ENCODE results near the gene ASCL1.

Gene ASCL1

GRCh38 chr12:102957339-102958050 lies at the start of gene ASCL1:
Gene ASCL1, plus strand, starts transcription at chr12:102957674. Its CDS starts 571 bp downstream, at chr12:102958245.
- no peak for DNase-seq

GRCh38 chr12:102907918-102908317 lies 49.6 kb upstream of the ASCL1 start:
- no peak for DNase-seq

GRCh38 chr12:102910137-102910536 lies 47.3 kb upstream of the ASCL1 start:
- DNase-seq, result no peak

GRCh38 chr12:102910792-102911191 lies 46.7 kb upstream of the ASCL1 start:
- no peak for DNase-seq

GRCh38 chr12:102911320-102911719 lies 46.2 kb upstream of the ASCL1 start:
- DNase-seq, result no peak

GRCh38 chr12:102912258-102912657 lies 45.2 kb upstream of the ASCL1 start:
- DNase-seq, result no peak

GRCh38 chr12:102913453-102914226 lies 43.8 kb upstream of the ASCL1 start:
- no peak for DNase-seq

- no peak for DNase-seq
Measured at GRCh38 chr12:102916252-102917025, 41.0 kb upstream of the ASCL1 start.

GRCh38 chr12:102917026-102917787 lies 40.3 kb upstream of the ASCL1 start, which contains the start of gene PAH:
Gene PAH, minus strand, starts transcription at chr12:102917244. Its CDS starts 114 bp downstream, at chr12:102917130.
- DNase-seq, result peak in 1 of 2 experiments; percentile 5

GRCh38 chr12:102918840-102919239 lies 38.6 kb upstream of the ASCL1 start:
- DNase-seq, result no peak

GRCh38 chr12:102920271-102920670 lies 37.2 kb upstream of the ASCL1 start:
- DNase-seq, result no peak

GRCh38 chr12:102921240-102921639 lies 36.2 kb upstream of the ASCL1 start:
- no peak for DNase-seq

- DNase-seq, result no peak
Measured at GRCh38 chr12:102927220-102927619, 30.3 kb upstream of the ASCL1 start.

- DNase-seq, result no peak
Measured at GRCh38 chr12:102933168-102933567, 24.3 kb upstream of the ASCL1 start.

GRCh38 chr12:102939059-102939458 lies 18.4 kb upstream of the ASCL1 start:
- no peak for DNase-seq

- DNase-seq, result no peak
Measured at GRCh38 chr12:102939670-102940222, 17.7 kb upstream of the ASCL1 start.

GRCh38 chr12:102946042-102946441 lies 11.4 kb upstream of the ASCL1 start:
- DNase-seq, result no peak

- peak; percentile 9 to 53 for DNase-seq
Measured at GRCh38 chr12:102948941-102949352, 8.5 kb upstream of the ASCL1 start.

GRCh38 chr12:102950107-102950949 lies 7.1 kb upstream of the ASCL1 start:
- no peak for DNase-seq

GRCh38 chr12:102950950-102951619 lies 6.4 kb upstream of the ASCL1 start:
- no peak for DNase-seq

GRCh38 chr12:102951841-102952240 lies 5.6 kb upstream of the ASCL1 start:
- DNase-seq, result no peak
